Endothelial cell of umbilical vein (primary cell): ENCODE data around the gene XIRP1. TPM values are rescaled to one million over a fixed set of nuclear protein-coding genes. Genes with fewer than 3 reads are reported as not detected.
"Not testable (repeated sequence)": the region's sequence is repeated elsewhere in the genome, so short reads cannot be mapped to it uniquely, and the experiment has no call there.

Experiments
- BruUV-seq: library from RNA; stranded (reverse); fragments of 400-500 nt; replicated peaks from 2 replicates; lab custom pipeline; 2021; lab: Mats Ljungman, UMichigan
- CTCF ChIA-PET: fragments of 300-600, 350-600 bp; sonication (Branson Sonifier 250); formaldehyde crosslinking; loops from one replicate; lab custom pipeline; 2021; ENCODE audit warnings: antibody characterized with exemption, inconsistent platforms; lab: Charles Lee
- POLR2A ChIA-PET: fragments of 300-600, 350-600 bp; sonication (Branson Sonifier 250); formaldehyde crosslinking; loops from one replicate; lab custom pipeline; 2021; ENCODE audit warnings: antibody characterized with exemption, inconsistent platforms; lab: Charles Lee
- DNase-seq: peaks from one replicate; pipeline ENCODE4 v3.0.0-alpha.2; 2011; ENCODE audit warnings: low read depth, low spot score
- FAIRE-seq: peaks from 2 replicates; lab custom pipeline; 2011; peaks lifted over from hg19 to GRCh38; lab: Jason Lieb, UNC
- H2AFZ ChIP-seq: 2 replicates; pipeline ENCODE4 v1.6.0; 2012; ENCODE audit warnings: low read depth, low read length, control low read depth, inconsistent platforms
- H3K27ac ChIP-seq: 2 replicates; pipeline ENCODE4 v1.5.1; 2011; ENCODE audit warnings: low read depth, mild to moderate bottlenecking, control low read depth, low read length, moderate library complexity; ENCODE audit not compliant: insufficient read depth
- H3K27me3 ChIP-seq, 2 experiments: 2 replicates each; pipeline versions ENCODE4 v1.6.0 to v1.6.1; 2011; ENCODE audit warnings: low read length in 2 of 2, mixed read lengths in 1 of 2; ENCODE audit not compliant: control insufficient read depth in 2 of 2, insufficient read depth in 2 of 2
- H3K36me3 ChIP-seq, 2 experiments: 2 replicates in 1 of 2; 3 replicates in 1 of 2; pipeline ENCODE4 v1.5.1; 2011; ENCODE audit warnings: low read length in 2 of 2, mild to moderate bottlenecking in 1 of 2, moderate library complexity in 1 of 2; ENCODE audit not compliant: control insufficient read depth in 2 of 2, insufficient read depth in 2 of 2; ENCODE audit errors: extremely low read depth in 1 of 2
- H3K4me1 ChIP-seq: 3 replicates; pipeline ENCODE4 v1.5.1; 2011; ENCODE audit warnings: mild to moderate bottlenecking, low read length; ENCODE audit not compliant: control insufficient read depth, insufficient read depth; ENCODE audit errors: extremely low read depth
- H3K4me2 ChIP-seq: 2 replicates; pipeline ENCODE4 v1.6.1; 2011; ENCODE audit warnings: low read length, control low read depth, mixed read lengths; ENCODE audit not compliant: insufficient read depth
- H3K4me3 ChIP-seq, 3 experiments: fragments of 200-600 bp in 1 of 3; sonication (generic), shearing (Covaris generic) in 1 of 3; replicated peaks in 1 of 3; 2 replicates each; pipeline ENCODE4 v1.5.1; 2011 to 2016; ENCODE audit warnings: control low read depth in 3 of 3, low read length in 3 of 3, mild to moderate bottlenecking in 2 of 3, inconsistent platforms in 1 of 3, low read depth in 1 of 3, moderate library complexity in 1 of 3; ENCODE audit not compliant: insufficient read depth in 1 of 3
- H3K79me2 ChIP-seq: 2 replicates; pipeline ENCODE4 v1.6.0; 2012; ENCODE audit warnings: low read length, inconsistent platforms; ENCODE audit not compliant: control insufficient read depth, insufficient read depth
- H3K9ac ChIP-seq: replicated peaks from 2 replicates; pipeline ENCODE3; 2011; ENCODE audit warnings: low read length, control low read depth; ENCODE audit not compliant: insufficient read depth; ENCODE audit errors: extremely low read depth
- H3K9me1 ChIP-seq: replicated peaks from 3 replicates; pipeline ENCODE4 v1.6.0; 2011; ENCODE audit warnings: mild to moderate bottlenecking, low read length; ENCODE audit not compliant: control insufficient read depth, insufficient read depth; ENCODE audit errors: extremely low read depth
- H3K9me3 ChIP-seq: replicated peaks from 2 replicates; pipeline ENCODE4 v1.5.1; 2012; ENCODE audit warnings: low read length, inconsistent platforms; ENCODE audit not compliant: control insufficient read depth, insufficient read depth
- H4K20me1 ChIP-seq: replicated peaks from 2 replicates; pipeline ENCODE3; 2011; ENCODE audit warnings: mild to moderate bottlenecking, low read length; ENCODE audit not compliant: control insufficient read depth, insufficient read depth; ENCODE audit errors: extremely low read depth
- EZH2 ChIP-seq: IDR thresholded peaks from 2 replicates; pipeline ENCODE4 v1.6.1; 2012; ENCODE audit warnings: borderline replicate concordance, low read depth, mild to moderate bottlenecking, moderate library complexity, low read length, inconsistent platforms; ENCODE audit not compliant: severe bottlenecking
- FOS ChIP-seq: IDR thresholded peaks from 2 replicates; pipeline ENCODE4 v1.6.1; 2011; ENCODE audit warnings: mild to moderate bottlenecking, low read length, moderate library complexity, borderline replicate concordance; ENCODE audit not compliant: insufficient read depth
- GATA2 ChIP-seq: IDR thresholded peaks from 2 replicates; pipeline ENCODE4 v1.7.0; 2011; ENCODE audit warnings: low read depth, mild to moderate bottlenecking, moderate library complexity, mixed read lengths, low read length; ENCODE audit not compliant: insufficient read length, insufficient read depth
- JUN ChIP-seq: IDR thresholded peaks from 2 replicates; pipeline ENCODE4 v1.6.1; 2011; ENCODE audit warnings: borderline replicate concordance, low read depth; ENCODE audit not compliant: insufficient read length, insufficient read depth
- MYC ChIP-seq: IDR thresholded peaks from one replicate; pipeline ENCODE4 v1.6.1; 2011; ENCODE audit warnings: mild to moderate bottlenecking, low read depth, low read length
- POLR2A ChIP-seq: IDR thresholded peaks from 2 replicates; pipeline ENCODE4 v1.6.1; 2012; ENCODE audit warnings: low read depth, mild to moderate bottlenecking, control low read depth, low read length
- POLR2AphosphoS5 ChIP-seq: IDR thresholded peaks from 2 replicates; pipeline ENCODE4 v1.6.1; 2012; ENCODE audit warnings: low read depth, mild to moderate bottlenecking, control low read depth, low read length, moderate library complexity; ENCODE audit not compliant: insufficient read depth
- dilution Hi-C: fragments of 300-500 bp; cut with MboI; formaldehyde crosslinking; loops from one replicate; pipeline ENCODE4 v1.15.0; 2019; ENCODE audit warnings: low sequenced_read_pairs; ENCODE audit not compliant: extremely low pct_ligation_motif_present
- intact Hi-C: fragments of 100-400 bp; cut with micrococcal nuclease; formaldehyde crosslinking; loops from one replicate; pipeline ENCODE4 v1.10.0; 2022
- polyA plus RNA-seq, 4 experiments: library from polyadenylated mRNA; depleted of rRNA in 3 of 4; stranded (reverse) in 3 of 4; unstranded in 1 of 4; fragments of >200 nt; gene quantifications; 2 replicates each; pipeline versions ENCODE4 v1.2.1 to v1.2.3, GENCODE V29; 2011 to 2012; ENCODE audit warnings: missing spikeins in 1 of 4
- total RNA-seq: library from RNA; stranded (reverse); gene quantifications from 2 replicates; pipeline ENCODE4 v1.2.3, GENCODE V29; 2021
- TF ChIP-seq, protein P1 (sequence below), 2 donors: IDR thresholded peaks; 1 replicate in 1 of 2; 2 replicates in 1 of 2; pipeline ENCODE4 v1.5.1; 2011; ENCODE audit warnings: low read length in 2 of 2, mild to moderate bottlenecking in 2 of 2, moderate library complexity in 2 of 2, control low read depth in 1 of 2, inconsistent platforms in 1 of 2, low read depth in 1 of 2; ENCODE audit not compliant: insufficient read depth in 1 of 2; ENCODE audit errors: extremely low read depth in 1 of 2
- TF ChIP-seq, protein P2 (sequence below): IDR thresholded peaks from 2 replicates; pipeline ENCODE4 v1.6.1; 2011; ENCODE audit not compliant: insufficient read depth, insufficient read length

The XIRP1 gene
- total and polyA plus RNA-seq, 2 donors (not counting 3 experiments of a cell fraction or from before 2014, with no cell fraction given), result not detected

DNA sequence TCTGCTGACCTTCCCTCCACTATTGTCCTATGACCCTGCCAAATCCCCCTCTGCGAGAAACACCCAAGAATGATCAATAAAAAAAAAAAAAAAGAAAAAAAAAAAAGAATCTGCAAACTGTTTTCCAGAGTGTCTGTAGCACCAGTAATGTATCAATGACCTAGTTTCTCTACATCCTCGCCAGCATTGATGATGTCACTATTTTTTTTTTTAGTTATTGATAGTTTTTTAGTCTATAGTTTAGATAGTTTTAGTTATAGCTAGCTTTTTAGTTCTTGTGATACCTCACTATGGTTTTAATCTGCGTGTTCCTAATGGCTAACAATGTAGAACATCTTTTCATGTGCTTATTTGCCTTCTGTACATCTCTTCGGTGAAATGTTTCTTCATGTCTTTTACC is 36.1 kb upstream of the XIRP1 start:
- BruUV-seq, result no TSS peak

DNA sequence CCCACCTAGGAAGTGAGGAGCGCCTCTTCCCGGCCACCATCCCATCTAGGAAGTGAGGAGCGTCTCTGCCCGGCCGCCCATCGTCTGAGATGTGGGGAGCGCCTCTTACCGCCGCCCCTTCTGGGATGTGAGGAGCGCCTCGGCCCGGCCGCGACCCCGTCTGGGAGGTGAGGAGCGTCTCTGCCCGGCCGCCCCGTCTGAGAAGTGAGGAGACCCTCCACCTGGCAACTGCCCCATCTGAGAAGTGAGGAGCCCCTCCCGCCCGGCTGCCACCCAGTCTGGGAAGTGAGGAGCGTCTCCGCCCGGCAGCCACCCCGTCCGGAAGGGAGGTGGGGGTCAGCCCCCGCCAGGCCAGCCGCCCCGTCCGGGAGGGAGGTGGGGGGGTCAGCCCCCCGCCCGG is 35.2 kb upstream of the XIRP1 start:
- peaks cover 13% of the 10 kb centered on the region in 2 experiments for H3K27me3 ChIP-seq
- dilution Hi-C loops, H3K79me2 ChIP-seq, H3K9ac ChIP-seq, H2AFZ ChIP-seq, H3K4me2 ChIP-seq, FAIRE-seq, H4K20me1 ChIP-seq, H3K9me3 ChIP-seq, intact Hi-C loops, H3K9me1 ChIP-seq, H3K27ac ChIP-seq, H3K36me3 ChIP-seq, H3K4me3 ChIP-seq, CTCF ChIA-PET, H3K4me1 ChIP-seq, POLR2A ChIA-PET, DNase-seq, BruUV-seq: not testable (repeated sequence)

More for the DNA sequence above, 36.1 kb upstream of the XIRP1 start:
- Histone ChIP-seq H3K36me3 (no peaks in the 10 kb centered on the region), H4K20me1 (no peaks in the 10 kb centered on the region), H3K79me2 (no peaks in the 10 kb centered on the region), H3K27ac (no peak overlapping the region), H3K4me1 (no peaks in the 10 kb centered on the region), H3K4me2 (no peak overlapping the region), H3K27me3 (peaks cover 18 to 20% of the 10 kb centered on the region in 2 experiments), H2AFZ (no peak overlapping the region), H3K4me3 (no peak overlapping the region), H3K9ac (no peak overlapping the region), H3K9me1 (no peaks in the 10 kb centered on the region), H3K9me3 (no peaks in the 10 kb centered on the region)
- TF ChIP-seq POLR2A (no peak), FOS (no peak), POLR2AphosphoS5 (no peak), EZH2 (no peak), MYC (no peak), GATA2 (no peak), JUN (no peak)
- TF ChIP-seq, protein P1, sequence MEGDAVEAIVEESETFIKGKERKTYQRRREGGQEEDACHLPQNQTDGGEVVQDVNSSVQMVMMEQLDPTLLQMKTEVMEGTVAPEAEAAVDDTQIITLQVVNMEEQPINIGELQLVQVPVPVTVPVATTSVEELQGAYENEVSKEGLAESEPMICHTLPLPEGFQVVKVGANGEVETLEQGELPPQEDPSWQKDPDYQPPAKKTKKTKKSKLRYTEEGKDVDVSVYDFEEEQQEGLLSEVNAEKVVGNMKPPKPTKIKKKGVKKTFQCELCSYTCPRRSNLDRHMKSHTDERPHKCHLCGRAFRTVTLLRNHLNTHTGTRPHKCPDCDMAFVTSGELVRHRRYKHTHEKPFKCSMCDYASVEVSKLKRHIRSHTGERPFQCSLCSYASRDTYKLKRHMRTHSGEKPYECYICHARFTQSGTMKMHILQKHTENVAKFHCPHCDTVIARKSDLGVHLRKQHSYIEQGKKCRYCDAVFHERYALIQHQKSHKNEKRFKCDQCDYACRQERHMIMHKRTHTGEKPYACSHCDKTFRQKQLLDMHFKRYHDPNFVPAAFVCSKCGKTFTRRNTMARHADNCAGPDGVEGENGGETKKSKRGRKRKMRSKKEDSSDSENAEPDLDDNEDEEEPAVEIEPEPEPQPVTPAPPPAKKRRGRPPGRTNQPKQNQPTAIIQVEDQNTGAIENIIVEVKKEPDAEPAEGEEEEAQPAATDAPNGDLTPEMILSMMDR (IDR thresholded peaks at IDR 0.05; ENCODE audit: extremely low read depth in 1 of 2, insufficient read depth in 1 of 2, low read depth in 1 of 2, low read length in 2 of 2), result no peak
- TF ChIP-seq, protein P2, sequence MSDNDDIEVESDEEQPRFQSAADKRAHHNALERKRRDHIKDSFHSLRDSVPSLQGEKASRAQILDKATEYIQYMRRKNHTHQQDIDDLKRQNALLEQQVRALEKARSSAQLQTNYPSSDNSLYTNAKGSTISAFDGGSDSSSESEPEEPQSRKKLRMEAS, result no peak
- dilution Hi-C loops, result no loop called here
- FAIRE-seq (no peak), DNase-seq (no peak)
- CTCF ChIA-PET, result no interaction called here
- intact Hi-C loops, result no loop called here
- POLR2A ChIA-PET, result no interaction called here
